ENCODE data around the gene CHD6.

CHD6 gene

GRCh38 chr20:41369673-41370072 is 248.5 kb downstream of the CHD6 start:
- Histone ChIP-seq H3K4me3 (no peak overlapping the region), H3K27ac (no peak overlapping the region)
- TF ChIP-seq, protein P1, sequence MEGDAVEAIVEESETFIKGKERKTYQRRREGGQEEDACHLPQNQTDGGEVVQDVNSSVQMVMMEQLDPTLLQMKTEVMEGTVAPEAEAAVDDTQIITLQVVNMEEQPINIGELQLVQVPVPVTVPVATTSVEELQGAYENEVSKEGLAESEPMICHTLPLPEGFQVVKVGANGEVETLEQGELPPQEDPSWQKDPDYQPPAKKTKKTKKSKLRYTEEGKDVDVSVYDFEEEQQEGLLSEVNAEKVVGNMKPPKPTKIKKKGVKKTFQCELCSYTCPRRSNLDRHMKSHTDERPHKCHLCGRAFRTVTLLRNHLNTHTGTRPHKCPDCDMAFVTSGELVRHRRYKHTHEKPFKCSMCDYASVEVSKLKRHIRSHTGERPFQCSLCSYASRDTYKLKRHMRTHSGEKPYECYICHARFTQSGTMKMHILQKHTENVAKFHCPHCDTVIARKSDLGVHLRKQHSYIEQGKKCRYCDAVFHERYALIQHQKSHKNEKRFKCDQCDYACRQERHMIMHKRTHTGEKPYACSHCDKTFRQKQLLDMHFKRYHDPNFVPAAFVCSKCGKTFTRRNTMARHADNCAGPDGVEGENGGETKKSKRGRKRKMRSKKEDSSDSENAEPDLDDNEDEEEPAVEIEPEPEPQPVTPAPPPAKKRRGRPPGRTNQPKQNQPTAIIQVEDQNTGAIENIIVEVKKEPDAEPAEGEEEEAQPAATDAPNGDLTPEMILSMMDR (IDR thresholded peaks at IDR 0.05) = no peak
- DNase-seq (ENCODE audit: low spot score) = no peak

GRCh38 chr20:41367956-41368355 is 250.2 kb downstream of the CHD6 start:
- TF ChIP-seq, protein P1 (IDR thresholded peaks at IDR 0.05) = no peak
- DNase-seq (ENCODE audit: low spot score) = no peak
- Histone ChIP-seq H3K27ac (no peak overlapping the region), H3K4me3 (no peak overlapping the region)

- TF ChIP-seq, protein P1 (IDR thresholded peaks at IDR 0.05) = no peak
- no peak overlapping the region for H3K4me3 ChIP-seq
- DNase-seq (ENCODE audit: low spot score) = no peak
- no peak overlapping the region for H3K27ac ChIP-seq
Measured at GRCh38 chr20:41367393-41367695, 250.8 kb downstream of the CHD6 start.

DNA sequence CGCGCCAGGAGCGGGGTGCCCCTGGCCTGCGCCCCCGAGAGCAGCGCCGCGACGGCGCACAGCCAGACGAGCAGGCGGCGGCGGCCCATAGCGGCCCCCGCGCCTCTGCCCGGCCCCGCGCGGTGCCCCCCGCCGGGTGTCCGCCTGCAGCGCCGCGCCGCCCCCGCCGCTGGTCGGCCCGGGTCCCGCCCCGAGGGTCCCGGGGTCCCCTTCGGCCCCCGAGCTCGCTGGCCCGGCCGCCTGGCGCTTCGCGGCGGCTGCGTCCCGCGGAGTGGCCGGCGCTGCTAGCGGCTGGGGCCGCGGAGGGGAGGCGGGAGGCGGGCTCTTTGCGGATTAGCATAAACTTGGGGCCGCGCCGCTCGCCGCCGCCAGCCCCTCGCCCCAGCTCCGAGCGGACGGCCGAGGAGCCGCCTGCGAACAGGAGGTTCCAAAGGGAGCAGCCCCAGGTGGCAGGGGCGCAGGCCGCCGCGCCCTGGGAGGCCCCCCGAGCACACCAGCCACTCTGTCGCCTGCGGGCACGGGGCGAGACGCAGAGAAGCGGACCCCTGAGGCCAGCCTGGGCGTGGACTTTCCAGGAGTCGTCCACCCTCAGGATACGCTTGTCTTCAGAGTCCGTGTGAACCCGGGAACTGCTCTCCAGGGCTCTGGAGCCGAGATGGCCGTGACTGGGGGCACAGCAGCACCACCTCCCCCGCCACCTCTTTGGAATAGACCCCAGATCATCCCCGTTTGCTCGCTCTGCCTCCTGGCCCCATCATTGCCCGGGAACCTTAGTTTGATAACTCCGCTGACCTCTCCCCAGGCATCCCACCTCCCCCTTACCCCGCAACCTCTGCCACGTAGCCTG is 251.4 kb downstream of the CHD6 start, which contains the start of gene EMILIN3:
EMILIN3 (minus strand) TSS at position 273 of the 847 bp plus-strand sequence; CDS start at position 89, 184 bp downstream.
- Histone ChIP-seq H3K4me3 (peak within 1 kb of the TSS; percentile 66), H3K27ac (no peak within 1 kb of the TSS)
- DNase-seq (ENCODE audit: low spot score) = no peak
- TF ChIP-seq, protein P1 (IDR thresholded peaks at IDR 0.05) = no peak

- TF ChIP-seq, protein P1 (IDR thresholded peaks at IDR 0.05) = no peak
- no peak for DNase-seq (ENCODE audit: low spot score)
- peak overlapping the region; percentile 66 for H3K4me3 ChIP-seq
- H3K27ac ChIP-seq = no peak overlapping the region
Measured at GRCh38 chr20:41365777-41366545, 252.2 kb downstream of the CHD6 start.

DNA sequence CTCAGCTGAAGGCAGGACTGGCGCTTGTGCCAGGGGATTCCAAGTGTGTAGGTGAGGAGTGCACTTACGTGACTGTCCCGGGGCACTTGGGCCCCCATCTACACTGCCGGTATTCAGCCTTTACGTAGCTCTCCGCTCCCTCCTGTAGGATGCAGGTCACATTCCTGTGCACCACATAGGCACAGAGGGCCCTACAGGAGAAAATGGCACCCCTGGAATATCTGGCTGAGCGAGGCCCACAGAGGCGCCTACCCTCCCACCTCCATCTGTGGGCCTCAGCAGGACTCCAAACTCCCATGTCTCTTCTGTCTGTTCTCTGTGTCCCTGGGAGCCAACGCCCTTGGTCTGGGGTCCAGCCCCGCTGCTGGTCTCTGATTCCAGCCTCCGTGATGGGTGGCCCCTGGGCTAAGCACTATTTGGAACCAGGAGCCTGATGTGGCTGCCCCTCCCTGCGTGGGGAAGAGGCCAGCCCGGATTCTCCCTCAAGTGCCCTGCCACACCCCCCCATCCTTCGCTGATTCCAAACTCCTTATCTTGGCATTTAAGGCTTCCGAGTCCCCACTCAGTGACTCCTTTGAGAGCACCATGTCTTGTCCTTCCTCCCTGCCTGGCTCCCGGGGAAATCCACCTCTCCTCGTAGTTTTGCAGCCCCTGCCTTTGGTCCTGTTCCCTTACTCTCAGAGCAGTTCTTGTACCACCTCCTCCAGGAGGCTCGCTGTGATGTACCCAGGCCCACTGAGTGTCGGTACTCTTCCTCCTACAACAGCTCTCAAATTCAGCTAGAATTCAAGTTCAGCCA is 253.0 kb downstream of the CHD6 start:
- TF ChIP-seq, protein P1 (IDR thresholded peaks at IDR 0.05) = no peak
- Histone ChIP-seq H3K27ac (no peak overlapping the region), H3K4me3 (peak overlapping the region; percentile 66)
- DNase-seq (ENCODE audit: low spot score) = no peak
